Kidney capillary endothelial cell (primary cell): ENCODE results near the gene LIN37.

Experiments used
- DNase-seq: peaks from one replicate; pipeline ENCODE4 v3.0.0-alpha.2; 2018; ENCODE audit warnings: low spot score

LIN37 gene

GRCh38 chr19:35748106-35749020, at the start of gene LIN37:
Gene LIN37, plus strand, starts transcription at chr19:35748576. Its CDS starts 149 bp downstream, at chr19:35748725.
- DNase-seq: peak; percentile 97

GRCh38 chr19:35702223-35703012, 46.0 kb upstream of the LIN37 start:
- DNase-seq: peak; percentile 96

- DNase-seq: no peak
Observed at GRCh38 chr19:35703343-35703742, 45.0 kb upstream of the LIN37 start.

- DNase-seq: peak; percentile 34
Observed at GRCh38 chr19:35704218-35704617, 44.2 kb upstream of the LIN37 start, which contains the start of gene ZBTB32. Gene ZBTB32, plus strand, starts transcription at chr19:35704558. Its CDS starts 10,069 bp downstream, at chr19:35714627.

- no peak for DNase-seq
Observed at GRCh38 chr19:35708391-35708790, 40.0 kb upstream of the LIN37 start.

GRCh38 chr19:35710784-35711723, 37.3 kb upstream of the LIN37 start:
- DNase-seq: no peak

- no peak for DNase-seq
Observed at GRCh38 chr19:35712567-35713505, 35.5 kb upstream of the LIN37 start.

GRCh38 chr19:35713506-35713850, 34.9 kb upstream of the LIN37 start:
- DNase-seq: no peak

GRCh38 chr19:35713904-35714495, 34.4 kb upstream of the LIN37 start:
- no peak for DNase-seq

- DNase-seq: no peak
Observed at GRCh38 chr19:35714601-35715354, 33.6 kb upstream of the LIN37 start.

GRCh38 chr19:35715355-35715809, 33.0 kb upstream of the LIN37 start:
- DNase-seq: no peak

GRCh38 chr19:35715981-35716800, 32.2 kb upstream of the LIN37 start:
- no peak for DNase-seq

GRCh38 chr19:35716801-35717664, 31.3 kb upstream of the LIN37 start:
- DNase-seq: peak; percentile 84

- no peak for DNase-seq
Observed at GRCh38 chr19:35717665-35718344, 30.6 kb upstream of the LIN37 start, which contains the start of gene KMT2B. Gene KMT2B, plus strand, starts transcription at chr19:35718003. Its CDS starts 16 bp downstream, at chr19:35718019.

- DNase-seq: no peak
Observed at GRCh38 chr19:35718345-35719041, 29.9 kb upstream of the LIN37 start.
